HepG2 (cell line): Measurements from ENCODE around the gene SORD. TPM values are rescaled to one million over a fixed set of nuclear protein-coding genes. Genes with fewer than 3 reads are reported as not detected.
"Not testable (repeated sequence)": the region's sequence is repeated elsewhere in the genome, so short reads cannot be mapped to it uniquely, and the experiment has no call there.

ENCODE experiments used
- ATAC-seq: fragments of 200-7000 bp; cut with Tn5 transposase; 3 replicates; pipeline ENCODE4 v1.9.1; 2020; ENCODE audit warnings: mild to moderate bottlenecking, moderate library complexity
- BruUV-seq: library from RNA; stranded (reverse); fragments of 400-500 nt; replicated peaks from 2 replicates; lab custom pipeline; 2021; lab: Mats Ljungman, UMichigan
- CTCF ChIA-PET: fragments of 300-600 bp; formaldehyde crosslinking; extraction: SDS; loops from one replicate; lab custom pipeline; 2021; ENCODE audit warnings: low total read pairs, inconsistent platforms, low intra/inter-chr PET ratio; lab: Yijun Ruan, JAX
- POLR2A ChIA-PET: fragments of 350-600 bp; sonication (Branson Sonifier 250); formaldehyde crosslinking; loops from one replicate; lab custom pipeline; 2020; ENCODE audit warnings: antibody characterized with exemption, inconsistent platforms; lab: Yijun Ruan, JAX
- DNase-seq: peaks from one replicate; pipeline ENCODE4 v3.0.0-alpha.2; 2015; ENCODE audit warnings: low spot score
- FAIRE-seq: peaks from 3 replicates; lab custom pipeline; 2011; peaks lifted over from hg19 to GRCh38; lab: Jason Lieb, UNC
- H2AFZ ChIP-seq: one replicate; pipeline ENCODE4 v1.6.1; 2011; ENCODE audit warnings: low read length, inconsistent platforms
- H3K27ac ChIP-seq: fragments of 300-600 bp; 3 replicates; pipeline ENCODE4 v1.8.0; 2011; ENCODE audit warnings: mixed run types, mild to moderate bottlenecking, mixed read lengths, low read length, inconsistent platforms; ENCODE audit not compliant: insufficient read depth; ENCODE audit errors: extremely low read length
- H3K27me3 ChIP-seq, 2 experiments: fragments of 200-600 bp in 1 of 2; 2 replicates in 1 of 2; 3 replicates in 1 of 2; pipeline versions ENCODE4 v1.6.0 to v1.8.0; 2011; ENCODE audit warnings: low read length in 2 of 2, mild to moderate bottlenecking in 2 of 2, moderate library complexity in 2 of 2, inconsistent platforms in 1 of 2; ENCODE audit not compliant: insufficient read depth in 2 of 2, control insufficient read depth in 1 of 2
- H3K36me3 ChIP-seq, 2 experiments: fragments of 200-600 bp in 1 of 2; replicated peaks in 1 of 2; 2 replicates in 1 of 2; 3 replicates in 1 of 2; pipeline versions ENCODE4 v1.5.1 to v1.8.0; 2011; ENCODE audit warnings: low read length in 2 of 2, inconsistent platforms in 1 of 2; ENCODE audit not compliant: insufficient read depth in 2 of 2, control insufficient read depth in 1 of 2
- H3K4me1 ChIP-seq: 2 replicates; pipeline ENCODE4 v1.5.1; 2012; ENCODE audit warnings: low read length, inconsistent platforms; ENCODE audit not compliant: insufficient read depth
- H3K4me2 ChIP-seq: 2 replicates; pipeline ENCODE4 v1.6.0; 2011; ENCODE audit warnings: low read depth, low read length, inconsistent platforms
- H3K4me3 ChIP-seq, 3 experiments: fragments of 200-600 bp in 1 of 3; sonication (generic), shearing (Covaris generic) in 1 of 3; replicated peaks in 1 of 3; 2 replicates each; pipeline ENCODE4 v1.5.1; 2011 to 2016; ENCODE audit warnings: low read length in 3 of 3, inconsistent platforms in 2 of 3, low read depth in 2 of 3, mild to moderate bottlenecking in 2 of 3, control low read depth in 1 of 3, mixed read lengths in 1 of 3; ENCODE audit not compliant: insufficient read depth in 1 of 3
- H3K79me2 ChIP-seq: one replicate; pipeline ENCODE4 v1.6.1; 2011; ENCODE audit warnings: low read length, inconsistent platforms; ENCODE audit not compliant: insufficient read depth
- H3K9ac ChIP-seq: 2 replicates; pipeline ENCODE4 v1.6.0; 2011; ENCODE audit warnings: mild to moderate bottlenecking, low read depth, low read length, inconsistent platforms; ENCODE audit not compliant: insufficient read depth
- H3K9me3 ChIP-seq: 2 replicates; pipeline ENCODE4 v1.5.1; 2012; ENCODE audit warnings: mild to moderate bottlenecking, low read length
- H4K20me1 ChIP-seq: 2 replicates; pipeline ENCODE4 v1.6.0; 2011; ENCODE audit warnings: inconsistent platforms, mild to moderate bottlenecking, low read length, moderate library complexity; ENCODE audit not compliant: insufficient read depth
- BORCS8-MEF2B ChIP-seq: sonication (generic); formaldehyde crosslinking; IDR thresholded peaks from 2 replicates; pipeline ENCODE4 v1.8.0; 2022; ENCODE audit warnings: mild to moderate bottlenecking, missing genetic modification reagents
- CCDC6 ChIP-seq: sonication (generic); formaldehyde crosslinking; IDR thresholded peaks from 2 replicates; pipeline ENCODE4 v1.8.1; 2022; ENCODE audit warnings: mild to moderate bottlenecking, missing genetic modification reagents, moderate library complexity
- FOXK1 ChIP-seq: sonication (generic); formaldehyde crosslinking; IDR thresholded peaks from 2 replicates; pipeline ENCODE4 v1.4.0; 2020; ENCODE audit warnings: low read depth, missing genetic modification reagents, borderline replicate concordance
- FOXP4 ChIP-seq: sonication (generic); formaldehyde crosslinking; IDR thresholded peaks from 2 replicates; pipeline ENCODE4 v1.4.0; 2020; ENCODE audit warnings: missing genetic modification reagents
- HMGXB4 ChIP-seq, 2 experiments: sonication (generic) in 1 of 2; formaldehyde crosslinking in 1 of 2; IDR thresholded peaks; 2 replicates each; pipeline versions ENCODE4 v1.4.0 to v1.6.1; 2018 to 2020; ENCODE audit warnings: missing genetic modification reagents in 2 of 2, borderline replicate concordance in 1 of 2, low read depth in 1 of 2, mild to moderate bottlenecking in 1 of 2, missing biosample characterization in 1 of 2
- HNF4A ChIP-seq: sonication (generic); formaldehyde crosslinking; IDR thresholded peaks from 2 replicates; pipeline ENCODE4 v1.4.0; 2020; ENCODE audit warnings: missing genetic modification reagents
- KDM3A ChIP-seq: IDR thresholded peaks from 2 replicates; pipeline ENCODE4 v1.6.1; 2018; ENCODE audit warnings: low read depth, missing compliant biosample characterization
- RAD21 ChIP-seq: fragments of 450-650 bp; formaldehyde crosslinking; IDR thresholded peaks from 2 replicates; pipeline ENCODE4 v1.5.0; 2020; ENCODE audit warnings: mild to moderate bottlenecking
- REPIN1 ChIP-seq: sonication (generic); formaldehyde crosslinking; IDR thresholded peaks from 2 replicates; pipeline ENCODE4 v1.8.0; 2022; ENCODE audit warnings: missing genetic modification reagents, low read depth, mild to moderate bottlenecking, borderline replicate concordance
- TEAD3 ChIP-seq: optimal IDR thresholded peaks from 2 replicates; pipeline ENCODE3; 2016; ENCODE audit warnings: borderline replicate concordance
- TFAP4 ChIP-seq: sonication (generic); IDR thresholded peaks from 2 replicates; pipeline ENCODE4 v1.6.1; 2016; ENCODE audit warnings: low read depth, borderline replicate concordance
- ZBTB26 ChIP-seq: IDR thresholded peaks from 2 replicates; pipeline ENCODE4 v1.6.1; 2016; ENCODE audit warnings: missing compliant biosample characterization, missing genetic modification reagents, borderline replicate concordance
- ZBTB34 ChIP-seq: sonication (generic); formaldehyde crosslinking; IDR thresholded peaks from 2 replicates; pipeline ENCODE4 v1.8.0; 2022; ENCODE audit warnings: mild to moderate bottlenecking, missing genetic modification reagents
- WGBS: methylation state at CpG from one replicate; pipeline ENCODE4 v1.1.6; 2017; ENCODE audit warnings: low lambda C conversion rate; 5-methylcytosine and 5-hydroxymethylcytosine counted together
- in situ Hi-C: cut with HindIII; loops from 2 replicates; pipeline ENCODE4 v1.10.0; 2017; ENCODE audit warnings: low pct_unique_long_range_greater_than_20kb; ENCODE audit not compliant: extremely low pct_ligation_motif_present
- intact Hi-C: fragments of 100-400 bp; cut with micrococcal nuclease; formaldehyde crosslinking; loops from one replicate; pipeline ENCODE4 v1.10.0; 2022; ENCODE audit not compliant: unreplicated experiment
- polyA plus RNA-seq, 8 experiments: library from polyadenylated mRNA; depleted of rRNA in 3 of 8; stranded (reverse) in 7 of 8; unstranded in 1 of 8; fragments of >200 nt; fragmentation: Illumina TruSeq in 4 of 8; extraction: Trizol in 4 of 8; gene quantifications; 2 replicates each; pipeline versions ENCODE4 v1.2.1 to v1.2.3, GENCODE V29; 2011 to 2016; ENCODE audit warnings: low read depth in 4 of 8, missing spikeins in 1 of 8, mixed read lengths in 1 of 8; ENCODE audit not compliant: insufficient read depth in 1 of 8
- total RNA-seq, 5 experiments: library from RNA; depleted of rRNA; stranded (reverse); fragments of >200 nt; fragmentation: Illumina TruSeq; extraction: Trizol; gene quantifications; 2 replicates each; pipeline ENCODE4 v1.2.3, GENCODE V29; 2016; ENCODE audit warnings: low read depth in 1 of 5

Gene SORD
- total and polyA plus RNA-seq, 2 of the 13 experiments (the other 11 are each of a cell fraction or from before 2014, with no cell fraction given), result 59.1 to 95.3 TPM

GRCh38 chr15:45036812-45037781, 14.1 kb downstream of the SORD start:
- ATAC-seq (peak; percentile 98), DNase-seq (peak; percentile 86), FAIRE-seq (peak; percentile 90)
- H3K4me3 ChIP-seq, H3K36me3 ChIP-seq, H3K9me3 ChIP-seq, in situ Hi-C loops, H3K27ac ChIP-seq, H2AFZ ChIP-seq, H3K27me3 ChIP-seq, H3K9ac ChIP-seq, H4K20me1 ChIP-seq, H3K79me2 ChIP-seq, BruUV-seq: not testable (repeated sequence)
- ChIA-PET CTCF (interaction anchor here (1.5 to 1.6 kb wide), 2 partner anchors 68 to 81 kb away, joined by 5 to 9 read pairs; no protein-coding TSS in a partner anchor), POLR2A (interaction anchor here (0.9 to 1.5 kb wide), 6 partner anchors 10 to 85 kb away, joined by 3 to 5 read pairs (median 4); no protein-coding TSS in a partner anchor)
- Histone ChIP-seq H3K4me2 (peak overlapping the region; percentile 58), H3K4me1 (peaks cover 31% of the 10 kb centered on the region)
- 16% methylated on average over 6 of the region's 6 CpGs for WGBS
- intact Hi-C loops, result loop anchor here (2.0 kb wide), 2 partner anchors 68 to 82 kb away; no protein-coding TSS in a partner anchor
- TF ChIP-seq KDM3A, result peak; percentile 79; the same call in 1 of the 2 replicates
- TF ChIP-seq TFAP4, result peak; percentile 99
- peak; percentile 59; the same call in 1 of the 2 replicates for TF ChIP-seq FOXK1 (CRISPR knock-in tag)
- peak; percentile 71; the same call in 1 of the 2 replicates for TF ChIP-seq REPIN1
- TF ChIP-seq HNF4A (CRISPR knock-in tag), result 0 out of 2 replicates have a peak, but pooled peaks have one; percentile 20
- TF ChIP-seq HMGXB4 (CRISPR knock-in tag; IDR thresholded peaks at IDR 0.05; ENCODE audit: borderline replicate concordance in 1 of 2, low read depth in 1 of 2), result peak; percentile 55 to 66; a peak in 2 of 4 replicates
- 0 out of 2 replicates have a peak, but pooled peaks have one; percentile 21 for TF ChIP-seq ZBTB34 (CRISPR knock-in tag)
- TF ChIP-seq TEAD3 (CRISPR knock-in tag), result peak; percentile 72
- TF ChIP-seq BORCS8-MEF2B, result 0 out of 2 replicates have a peak, but pooled peaks have one; percentile 52
- peak; percentile 71; the same call in 1 of the 2 replicates for TF ChIP-seq CCDC6 (CRISPR knock-in tag)
- peak; percentile 95 for TF ChIP-seq RAD21
- peak; percentile 59; the same call in 1 of the 2 replicates for TF ChIP-seq ZBTB26 (CRISPR knock-in tag)
- peak; percentile 66 for TF ChIP-seq FOXP4 (CRISPR knock-in tag)
